ENCODE data around the gene WWTR1. TPM values are rescaled to one million over a fixed set of nuclear protein-coding genes. Genes with fewer than 3 reads are reported as not detected.

WWTR1 gene
- total RNA-seq, 2 experiments from 2014 or later: 0.31 to 0.53 TPM

- ATAC-seq (no peak), DNase-seq (no peak)
- CTCF ChIA-PET: no interaction called here
- POLR2A ChIA-PET: no interaction called here
- Mint-ChIP-seq H3K4me1 (ENCODE audit: low read depth) (no peaks in the 10 kb centered on the region), H3K9me3 (ENCODE audit: insufficient read depth) (no peaks in the 10 kb centered on the region), H3K4me3 (no peak overlapping the region), H3K36me3 (ENCODE audit: low read depth) (no peaks in the 10 kb centered on the region), H3K27me3 (ENCODE audit: low read depth) (peaks cover 17% of the 10 kb centered on the region), H3K27ac (no peak overlapping the region)
Measured at GRCh38 chr3:149634072-149634471, 23.8 kb downstream of the WWTR1 start.

GRCh38 chr3:149632225-149632624, 25.6 kb downstream of the WWTR1 start:
- no peaks in the 10 kb centered on the region for H3K36me3 Mint-ChIP-seq (ENCODE audit: low read depth)
- no peaks in the 10 kb centered on the region for H3K4me1 Mint-ChIP-seq (ENCODE audit: low read depth)
- ChIA-PET CTCF (interaction anchor here (2.0 kb wide), 1 partner anchor 85 kb away, joined by 5 read pairs; no protein-coding TSS in a partner anchor), POLR2A (no interaction called here)
- H3K27ac Mint-ChIP-seq: no peak overlapping the region
- H3K9me3 Mint-ChIP-seq (ENCODE audit: insufficient read depth): no peaks in the 10 kb centered on the region
- no peak for DNase-seq
- no peak for ATAC-seq
- H3K4me3 Mint-ChIP-seq: no peak overlapping the region
- peaks cover 17% of the 10 kb centered on the region for H3K27me3 Mint-ChIP-seq (ENCODE audit: low read depth)

- POLR2A ChIA-PET: no interaction called here
- CTCF ChIA-PET: no interaction called here
- Mint-ChIP-seq H3K4me3 (no peak overlapping the region), H3K36me3 (ENCODE audit: low read depth) (no peaks in the 10 kb centered on the region), H3K4me1 (ENCODE audit: low read depth) (no peaks in the 10 kb centered on the region), H3K27ac (no peak overlapping the region), H3K27me3 (ENCODE audit: low read depth) (peaks cover 16% of the 10 kb centered on the region), H3K9me3 (ENCODE audit: insufficient read depth) (no peaks in the 10 kb centered on the region)
- ATAC-seq: no peak
- no peak for DNase-seq
Measured at GRCh38 chr3:149630806-149631205, 27.0 kb downstream of the WWTR1 start.

- no peak overlapping the region for H3K27ac Mint-ChIP-seq
Measured at GRCh38 chr3:149628957-149629670, 28.7 kb downstream of the WWTR1 start.

GRCh38 chr3:149626671-149627070, 31.2 kb downstream of the WWTR1 start:
- no peak for DNase-seq
- Mint-ChIP-seq H3K27me3 (ENCODE audit: low read depth) (peaks cover 9% of the 10 kb centered on the region), H3K4me3 (no peak overlapping the region), H3K36me3 (ENCODE audit: low read depth) (no peaks in the 10 kb centered on the region), H3K4me1 (ENCODE audit: low read depth) (peaks cover 2% of the 10 kb centered on the region), H3K9me3 (ENCODE audit: insufficient read depth) (no peaks in the 10 kb centered on the region), H3K27ac (no peak overlapping the region)
- CTCF ChIA-PET: no interaction called here
- POLR2A ChIA-PET: no interaction called here
- no peak for ATAC-seq

More at GRCh38 chr3:149628957-149629670, 28.7 kb downstream of the WWTR1 start:
- H3K4me3 Mint-ChIP-seq: no peak overlapping the region
- CTCF ChIA-PET: no interaction called here
- DNase-seq (no peak), ATAC-seq (no peak)
- H3K9me3 Mint-ChIP-seq (ENCODE audit: insufficient read depth): no peaks in the 10 kb centered on the region
- H3K4me1 Mint-ChIP-seq (ENCODE audit: low read depth): no peaks in the 10 kb centered on the region
- POLR2A ChIA-PET: no interaction called here
- H3K36me3 Mint-ChIP-seq (ENCODE audit: low read depth): no peaks in the 10 kb centered on the region
- H3K27me3 Mint-ChIP-seq (ENCODE audit: low read depth): peaks cover 15% of the 10 kb centered on the region

- DNase-seq: no peak
- no peak for ATAC-seq
- Mint-ChIP-seq H3K9me3 (ENCODE audit: insufficient read depth) (no peaks in the 10 kb centered on the region), H3K27ac (no peak overlapping the region), H3K4me3 (no peak overlapping the region), H3K36me3 (ENCODE audit: low read depth) (no peaks in the 10 kb centered on the region), H3K4me1 (ENCODE audit: low read depth) (peaks cover 10% of the 10 kb centered on the region), H3K27me3 (ENCODE audit: low read depth) (peaks cover 9% of the 10 kb centered on the region)
- ChIA-PET POLR2A (no interaction called here), CTCF (no interaction called here)
Measured at GRCh38 chr3:149625795-149626194, 32.0 kb downstream of the WWTR1 start.

- POLR2A ChIA-PET: no interaction called here
- CTCF ChIA-PET: no interaction called here
- H3K4me3 Mint-ChIP-seq: no peak overlapping the region
Measured at GRCh38 chr3:149623824-149624223, 34.0 kb downstream of the WWTR1 start.

GRCh38 chr3:149621218-149622005, 36.4 kb downstream of the WWTR1 start:
- ChIA-PET POLR2A (no interaction called here), CTCF (interaction anchor here (0.8 to 1.1 kb wide), 2 partner anchors 12 to 39 kb away, joined by 3 to 5 read pairs; no protein-coding TSS in a partner anchor)
- Mint-ChIP-seq H3K9me3 (ENCODE audit: insufficient read depth) (no peaks in the 10 kb centered on the region), H3K27ac (no peak overlapping the region), H3K4me3 (no peak overlapping the region), H3K27me3 (ENCODE audit: low read depth) (peaks cover 21% of the 10 kb centered on the region), H3K36me3 (ENCODE audit: low read depth) (no peaks in the 10 kb centered on the region), H3K4me1 (ENCODE audit: low read depth) (peaks cover 13% of the 10 kb centered on the region)
- DNase-seq (peak; percentile 21), ATAC-seq (no peak)

More at GRCh38 chr3:149623824-149624223, 34.0 kb downstream of the WWTR1 start:
- DNase-seq (no peak), ATAC-seq (no peak)
- H3K27ac Mint-ChIP-seq: no peak overlapping the region
- H3K9me3 Mint-ChIP-seq (ENCODE audit: insufficient read depth): no peaks in the 10 kb centered on the region
- peaks cover 13% of the 10 kb centered on the region for H3K4me1 Mint-ChIP-seq (ENCODE audit: low read depth)
- peaks cover 19% of the 10 kb centered on the region for H3K27me3 Mint-ChIP-seq (ENCODE audit: low read depth)
- H3K36me3 Mint-ChIP-seq (ENCODE audit: low read depth): no peaks in the 10 kb centered on the region

- ATAC-seq (no peak), DNase-seq (no peak)
- H3K36me3 Mint-ChIP-seq (ENCODE audit: low read depth): no peaks in the 10 kb centered on the region
- peaks cover 18% of the 10 kb centered on the region for H3K27me3 Mint-ChIP-seq (ENCODE audit: low read depth)
- ChIA-PET CTCF (interaction anchor here (0.8 to 1.1 kb wide), 2 partner anchors 11 to 39 kb away, joined by 3 to 5 read pairs; no protein-coding TSS in a partner anchor), POLR2A (no interaction called here)
- H3K4me1 Mint-ChIP-seq (ENCODE audit: low read depth): peaks cover 13% of the 10 kb centered on the region
- H3K9me3 Mint-ChIP-seq (ENCODE audit: insufficient read depth): no peaks in the 10 kb centered on the region
- no peak overlapping the region for H3K27ac Mint-ChIP-seq
- H3K4me3 Mint-ChIP-seq: no peak overlapping the region
Measured at GRCh38 chr3:149620291-149621020, 37.4 kb downstream of the WWTR1 start.

GRCh38 chr3:149619136-149619535, 38.7 kb downstream of the WWTR1 start:
- Mint-ChIP-seq H3K27me3 (ENCODE audit: low read depth) (peaks cover 16% of the 10 kb centered on the region), H3K27ac (no peak overlapping the region), H3K36me3 (ENCODE audit: low read depth) (no peaks in the 10 kb centered on the region), H3K4me3 (no peak overlapping the region), H3K4me1 (ENCODE audit: low read depth) (peaks cover 13% of the 10 kb centered on the region), H3K9me3 (ENCODE audit: insufficient read depth) (no peaks in the 10 kb centered on the region)
- ATAC-seq (no peak), DNase-seq (no peak)
- CTCF ChIA-PET: no interaction called here
- POLR2A ChIA-PET: no interaction called here

- H3K27me3 Mint-ChIP-seq (ENCODE audit: low read depth): peaks cover 16% of the 10 kb centered on the region
- ATAC-seq (no peak), DNase-seq (no peak)
- H3K36me3 Mint-ChIP-seq (ENCODE audit: low read depth): no peaks in the 10 kb centered on the region
- H3K4me1 Mint-ChIP-seq (ENCODE audit: low read depth): peaks cover 13% of the 10 kb centered on the region
- no peak overlapping the region for H3K27ac Mint-ChIP-seq
- ChIA-PET CTCF (no interaction called here), POLR2A (no interaction called here)
- H3K4me3 Mint-ChIP-seq: no peak overlapping the region
- H3K9me3 Mint-ChIP-seq (ENCODE audit: insufficient read depth): no peaks in the 10 kb centered on the region
Measured at GRCh38 chr3:149618151-149619123, 39.4 kb downstream of the WWTR1 start.
